ENCODE results near the gene CAND1. TPM values are rescaled to one million over a fixed set of nuclear protein-coding genes. Genes with fewer than 3 reads are reported as not detected.

CAND1 gene
- total and polyA plus RNA-seq, 8 donors: 117 to 188 (median 175) TPM

- Histone ChIP-seq H3K4me1 (no peaks in the 10 kb centered on the region), H3K4me3 (no peak overlapping the region), H3K9me3 (no peaks in the 10 kb centered on the region), H3K36me3 (no peaks in the 10 kb centered on the region), H3K27me3 (no peaks in the 10 kb centered on the region), H3K27ac (no peak overlapping the region)
- no peak for ATAC-seq
- intact Hi-C loops (cut with DNase I): no loop called here
- no peak for TF ChIP-seq CTCF (IDR thresholded peaks at IDR 0.05)
- no peak for DNase-seq
Measured at GRCh38 chr12:67251012-67251411, 18.1 kb upstream of the CAND1 start.

- no peaks in the 10 kb centered on the region for H3K36me3 ChIP-seq
- H3K27me3 ChIP-seq: no peaks in the 10 kb centered on the region
- TF ChIP-seq CTCF (IDR thresholded peaks at IDR 0.05): no peak
- DNase-seq: no peak
- intact Hi-C loops (cut with DNase I): no loop called here
- ATAC-seq: no peak
- H3K9me3 ChIP-seq: no peaks in the 10 kb centered on the region
- H3K4me3 ChIP-seq: no peak overlapping the region
- no peaks in the 10 kb centered on the region for H3K4me1 ChIP-seq
- no peak overlapping the region for H3K27ac ChIP-seq
Measured at GRCh38 chr12:67254372-67255026, 14.7 kb upstream of the CAND1 start.

- Histone ChIP-seq H3K27me3 (no peaks in the 10 kb centered on the region), H3K4me3 (no peak overlapping the region), H3K4me1 (no peaks in the 10 kb centered on the region), H3K27ac (no peak overlapping the region), H3K36me3 (no peaks in the 10 kb centered on the region), H3K9me3 (no peaks in the 10 kb centered on the region)
- DNase-seq: no peak
- intact Hi-C loops (cut with DNase I): no loop called here
- no peak for TF ChIP-seq CTCF (IDR thresholded peaks at IDR 0.05)
- ATAC-seq: no peak
Measured at GRCh38 chr12:67256649-67257048, 12.5 kb upstream of the CAND1 start.

- no peak overlapping the region for H3K4me3 ChIP-seq
Measured at GRCh38 chr12:67263471-67263870, 5.7 kb upstream of the CAND1 start.

More at GRCh38 chr12:67263471-67263870, 5.7 kb upstream of the CAND1 start:
- Histone ChIP-seq H3K9me3 (no peaks in the 10 kb centered on the region), H3K4me1 (peaks cover 5 to 9% of the 10 kb centered on the region in 2 donors), H3K27ac (no peak overlapping the region), H3K36me3 (no peaks in the 10 kb centered on the region), H3K27me3 (no peaks in the 10 kb centered on the region)
- DNase-seq: no peak
- TF ChIP-seq CTCF (IDR thresholded peaks at IDR 0.05): no peak
- ATAC-seq: no peak
- intact Hi-C loops (cut with DNase I): no loop called here
